H4 (cell line): ENCODE results near the gene TSPEAR. TPM values are rescaled to one million over a fixed set of nuclear protein-coding genes. Genes with fewer than 3 reads are reported as not detected.

Experiments used
- total RNA-seq: library from RNA; depleted of rRNA; stranded (reverse); fragments of >200 nt; shearing (Covaris generic); gene quantifications from 2 replicates; pipeline ENCODE4 v1.2.3, GENCODE V29; 2014; rRNA removed

Gene TSPEAR
- total RNA-seq, 1 experiment from 2014 or later: 0.08 TPM

Other genes with a start within 250 kb of the TSPEAR start
- gene KRTAP10-1, start 171.4 kb downstream of the TSPEAR start, total RNA-seq: not detected in 2 replicates
- not detected in 2 replicates for gene KRTAP10-2, start 160.1 kb downstream of the TSPEAR start, total RNA-seq
- not detected in 2 replicates for gene KRTAP10-3, start 152.8 kb downstream of the TSPEAR start, total RNA-seq
- not detected in 2 replicates for gene KRTAP10-4, start 137.8 kb downstream of the TSPEAR start, total RNA-seq
- gene KRTAP10-5, start 131.0 kb downstream of the TSPEAR start, total RNA-seq: not detected in 2 replicates
- gene KRTAP10-6, start 119.1 kb downstream of the TSPEAR start, total RNA-seq: not detected in 2 replicates
- gene KRTAP10-7, start 111.0 kb downstream of the TSPEAR start, total RNA-seq: not detected in 2 replicates
- not detected in 2 replicates for gene KRTAP10-8, start 99.5 kb downstream of the TSPEAR start, total RNA-seq
- gene KRTAP10-9, start 84.5 kb downstream of the TSPEAR start, total RNA-seq: not detected in 2 replicates
- not detected in 2 replicates for gene KRTAP10-10, start 74.2 kb downstream of the TSPEAR start, total RNA-seq
- not detected in 2 replicates for gene KRTAP10-11, start 65.2 kb downstream of the TSPEAR start, total RNA-seq
- gene KRTAP12-4, start 56.9 kb downstream of the TSPEAR start, total RNA-seq: not detected in 2 replicates
- gene KRTAP12-3, start 53.6 kb downstream of the TSPEAR start, total RNA-seq: not detected in 2 replicates
- not detected in 2 replicates for gene KRTAP12-2, start 44.6 kb downstream of the TSPEAR start, total RNA-seq
- gene KRTAP12-1, start 29.4 kb downstream of the TSPEAR start, total RNA-seq: not detected in 2 replicates
- gene KRTAP10-12, start 14.4 kb downstream of the TSPEAR start, total RNA-seq: not detected in 2 replicates
- gene UBE2G2, start 90.2 kb upstream of the TSPEAR start, total RNA-seq: 55.6 and 68.9 TPM in 2 replicates
- gene SUMO3, start 106.5 kb upstream of the TSPEAR start, total RNA-seq: 155 and 177 TPM in 2 replicates
- 239 and 246 TPM in 2 replicates for gene PTTG1IP, start 162.1 kb upstream of the TSPEAR start, total RNA-seq
- 0.91 and 1.9 TPM in 2 replicates for gene ITGB2, start 209.3 kb upstream of the TSPEAR start, total RNA-seq
- gene SLX9, start 228.5 kb upstream of the TSPEAR start, total RNA-seq: 14.9 and 21.7 TPM in 2 replicates